H9 (cell line): ENCODE data around the gene PRELID1. TPM values are rescaled to one million over a fixed set of nuclear protein-coding genes. Genes with fewer than 3 reads are reported as not detected.
A peak's percentile ranks its signal among the peaks of the same experiment; 100 is the strongest.

Experiments
- DNase-seq: peaks from one replicate; pipeline ENCODE4 v3.0.0-alpha.2; 2017
- H2AFZ ChIP-seq: one replicate; pipeline ENCODE4 v1.6.1; 2013; ENCODE audit warnings: mild to moderate bottlenecking, low read length, control low read depth, moderate library complexity
- H2AK5ac ChIP-seq: 2 replicates; pipeline ENCODE4 v1.6.1; 2013; ENCODE audit warnings: low read length, control low read depth, mixed read lengths; ENCODE audit not compliant: insufficient read length
- H2BK120ac ChIP-seq: one replicate; pipeline ENCODE4 v1.6.1; 2013; ENCODE audit warnings: low read depth, mild to moderate bottlenecking, low read length, control low read depth, inconsistent platforms; ENCODE audit not compliant: poor library complexity, severe bottlenecking
- H2BK12ac ChIP-seq: 2 replicates; pipeline ENCODE4 v1.6.1; 2013; ENCODE audit warnings: low read length, control low read depth, mixed read lengths, low read depth; ENCODE audit not compliant: insufficient read length
- H2BK15ac ChIP-seq: 2 replicates; pipeline ENCODE4 v1.6.1; 2013; ENCODE audit warnings: low read depth, low read length, control low read depth
- H2BK20ac ChIP-seq: one replicate; pipeline ENCODE4 v1.6.1; 2013; ENCODE audit warnings: low read depth, mild to moderate bottlenecking, low read length, control low read depth, inconsistent platforms; ENCODE audit not compliant: poor library complexity, severe bottlenecking
- H2BK5ac ChIP-seq: 2 replicates; pipeline ENCODE4 v1.6.1; 2013; ENCODE audit warnings: low read length, control low read depth, mixed read lengths; ENCODE audit not compliant: insufficient read length
- H3K14ac ChIP-seq: 2 replicates; pipeline ENCODE4 v1.6.1; 2013; ENCODE audit warnings: low read length, control low read depth; ENCODE audit not compliant: insufficient read depth
- H3K18ac ChIP-seq: 2 replicates; pipeline ENCODE4 v1.6.1; 2013; ENCODE audit warnings: low read depth, mild to moderate bottlenecking, mixed read lengths, low read length, control low read depth; ENCODE audit not compliant: insufficient read length
- H3K23ac ChIP-seq: 2 replicates; pipeline ENCODE4 v1.6.1; 2013; ENCODE audit warnings: low read length, control low read depth, mixed read lengths, low read depth; ENCODE audit not compliant: insufficient read length
- H3K23me2 ChIP-seq: 2 replicates; pipeline ENCODE4 v1.6.1; 2013; ENCODE audit warnings: low read depth, mild to moderate bottlenecking, mixed read lengths, low read length, control low read depth; ENCODE audit not compliant: insufficient read length, poor library complexity, severe bottlenecking
- H3K27ac ChIP-seq: 2 replicates; pipeline ENCODE4 v1.5.1; 2013; ENCODE audit warnings: low read length, control low read depth, mixed read lengths, low read depth; ENCODE audit not compliant: insufficient read length
- H3K27me3 ChIP-seq: 2 replicates; pipeline ENCODE4 v1.6.1; 2013; ENCODE audit warnings: low read length, control low read depth, inconsistent platforms; ENCODE audit not compliant: insufficient read depth
- H3K4ac ChIP-seq: 2 replicates; pipeline ENCODE4 v1.6.1; 2013; ENCODE audit warnings: low read depth, mild to moderate bottlenecking, control low read depth, inconsistent platforms, low read length, moderate library complexity
- H3K4me1 ChIP-seq: 2 replicates; pipeline ENCODE4 v1.6.1; 2013; ENCODE audit warnings: low read length, control low read depth, inconsistent platforms; ENCODE audit not compliant: insufficient read depth
- H3K4me2 ChIP-seq: 2 replicates; pipeline ENCODE4 v1.6.1; 2013; ENCODE audit warnings: low read length, control low read depth, mixed read lengths; ENCODE audit not compliant: insufficient read length, insufficient read depth
- H3K56ac ChIP-seq: 2 replicates; pipeline ENCODE4 v1.6.1; 2013; ENCODE audit warnings: low read depth, mild to moderate bottlenecking, mixed read lengths, low read length, control low read depth; ENCODE audit not compliant: insufficient read length
- H3K79me1 ChIP-seq: 2 replicates; pipeline ENCODE4 v1.6.1; 2013; ENCODE audit warnings: low read depth, mild to moderate bottlenecking, moderate library complexity, low read length, control low read depth, inconsistent platforms; ENCODE audit not compliant: insufficient read depth, poor library complexity, severe bottlenecking
- H3K79me2 ChIP-seq: 2 replicates; pipeline ENCODE4 v1.6.1; 2013; ENCODE audit warnings: low read length, control low read depth, inconsistent platforms; ENCODE audit not compliant: insufficient read depth
- H3K9ac ChIP-seq: 2 replicates; pipeline ENCODE4 v1.6.1; 2013; ENCODE audit warnings: low read length, control low read depth, mixed read lengths; ENCODE audit not compliant: insufficient read length; ENCODE audit errors: extremely low read depth
- H3K9me3 ChIP-seq: one replicate; pipeline ENCODE4 v1.6.1; 2013; ENCODE audit warnings: low read depth, low read length, inconsistent platforms; ENCODE audit not compliant: control insufficient read depth
- H3T11ph ChIP-seq: one replicate; pipeline ENCODE4 v1.6.1; 2013; ENCODE audit warnings: mild to moderate bottlenecking, low read length, control low read depth, inconsistent platforms
- H4K20me1 ChIP-seq: one replicate; pipeline ENCODE4 v1.6.1; 2013; ENCODE audit not compliant: control insufficient read depth, insufficient read length, insufficient read depth
- H4K5ac ChIP-seq: 2 replicates; pipeline ENCODE4 v1.6.1; 2013; ENCODE audit warnings: low read depth, mild to moderate bottlenecking, mixed read lengths, low read length, control low read depth; ENCODE audit not compliant: insufficient read length
- H4K8ac ChIP-seq: replicated peaks from 2 replicates; pipeline ENCODE4 v1.6.1; 2013; ENCODE audit warnings: low read length, control low read depth, mixed read lengths, low read depth; ENCODE audit not compliant: insufficient read length
- H4K91ac ChIP-seq: 2 replicates; pipeline ENCODE4 v1.6.1; 2013; ENCODE audit warnings: low read depth, mild to moderate bottlenecking, moderate library complexity, mixed read lengths, low read length, control low read depth; ENCODE audit not compliant: insufficient read length
- H3K27ac Mint-ChIP-seq, 3 experiments: 2 replicates in 2 of 3; 3 replicates in 1 of 3; pipeline ENCODE4 v1.8.0; 2020 to 2021; ENCODE audit warnings: mixed read lengths in 3 of 3, mild to moderate bottlenecking in 1 of 3, moderate library complexity in 1 of 3
- H3K27me3 Mint-ChIP-seq: 2 replicates; pipeline ENCODE4 v1.8.0; 2021; ENCODE audit warnings: low read depth, mild to moderate bottlenecking, moderate library complexity, mixed read lengths
- H3K36me3 Mint-ChIP-seq, 3 experiments: 2 replicates in 2 of 3; 3 replicates in 1 of 3; pipeline ENCODE4 v1.8.0; 2020 to 2021; ENCODE audit warnings: low read depth in 3 of 3, mixed read lengths in 3 of 3; ENCODE audit not compliant: insufficient read depth in 1 of 3
- H3K4me1 Mint-ChIP-seq, 2 experiments: 2 replicates each; pipeline ENCODE4 v1.8.0; 2020; ENCODE audit warnings: mixed read lengths in 2 of 2
- H3K4me3 Mint-ChIP-seq, 2 experiments: 2 replicates in 1 of 2; 3 replicates in 1 of 2; pipeline ENCODE4 v1.8.0; 2020 to 2021; ENCODE audit warnings: mild to moderate bottlenecking in 2 of 2, mixed read lengths in 2 of 2, moderate library complexity in 1 of 2
- H3K9me3 Mint-ChIP-seq, 2 experiments: 2 replicates in 1 of 2; 3 replicates in 1 of 2; pipeline ENCODE4 v1.8.0; 2020; ENCODE audit warnings: mild to moderate bottlenecking in 2 of 2, mixed read lengths in 2 of 2, moderate library complexity in 1 of 2
- CTCF ChIP-seq: fragments of 200-600 bp; sonication (generic); conservative IDR thresholded peaks from 3 replicates; pipeline ENCODE4 v1.8.0; 2021; ENCODE audit warnings: antibody characterized with exemption, mild to moderate bottlenecking
- WGBS: extraction: QIAGEN DNeasy Blood & Tissue Kit; methylation state at CpG from one replicate; pipeline ENCODE4 v1.1.7; 2013; ENCODE audit warnings: missing lambda C conversion rate, low lambda C conversion rate, mixed read lengths; ENCODE audit not compliant: insufficient read length; ENCODE audit errors: extremely low coverage; 5-methylcytosine and 5-hydroxymethylcytosine counted together
- total RNA-seq: library from RNA; stranded (reverse); gene quantifications from 2 replicates; pipeline ENCODE4 v1.2.1, GENCODE V29; 2021

PRELID1 gene
- total RNA-seq, 1 experiment from 2014 or later = 213 TPM

DNA sequence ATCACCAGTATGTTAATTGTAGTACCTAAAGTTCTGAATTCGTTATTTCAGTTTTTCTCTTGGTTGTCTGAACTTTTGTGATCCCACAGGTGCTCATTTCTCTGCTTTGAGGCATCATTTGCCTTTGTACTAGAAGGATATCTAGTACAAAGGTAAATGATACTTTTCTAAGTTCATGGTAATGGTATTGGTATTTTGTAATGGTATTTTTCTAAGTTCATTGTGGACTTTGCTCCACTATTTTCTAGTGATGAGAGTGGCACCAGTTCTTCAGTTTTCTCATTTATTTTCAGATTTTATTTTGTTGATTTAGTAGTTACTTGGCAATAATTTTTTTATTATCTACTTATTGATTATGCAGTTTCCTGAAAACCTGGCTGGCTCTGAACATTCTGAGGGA is 42.1 kb upstream of the PRELID1 start:
- Mint-ChIP-seq H3K27ac (peak overlapping the region in 1 of 3 experiments; percentile 33; a peak in 1 of 7 replicates), H3K9me3 (no peaks in the 10 kb centered on the region), H3K27me3 (no peaks in the 10 kb centered on the region), H3K4me1 (no peaks in the 10 kb centered on the region), H3K36me3 (peaks cover 45 to 96% (median 85%) of the 10 kb centered on the region in 3 experiments; a peak in 6 of 7 replicates), H3K4me3 (no peak overlapping the region)
- H2BK120ac ChIP-seq = no peak overlapping the region
- no peak overlapping the region for H3K23ac ChIP-seq
- no peaks in the 10 kb centered on the region for H3K27me3 ChIP-seq
- WGBS = no CpG with 5 or more reads among the region's 1 CpG
- H3K4ac ChIP-seq = no peak overlapping the region
- no peak overlapping the region for H2BK20ac ChIP-seq
- TF ChIP-seq CTCF = no peak
- no peak overlapping the region for H3K14ac ChIP-seq
- H3K4me1 ChIP-seq = no peaks in the 10 kb centered on the region
- no peak for DNase-seq
- no peaks in the 10 kb centered on the region for H3K79me2 ChIP-seq
- H3K4me2 ChIP-seq = no peak overlapping the region
- H4K91ac ChIP-seq = no peak overlapping the region
- H3K23me2 ChIP-seq = no peaks in the 10 kb centered on the region
- no peak overlapping the region for H3K18ac ChIP-seq
- H2AK5ac ChIP-seq = no peak overlapping the region
- no peak overlapping the region for H4K5ac ChIP-seq
- no peaks in the 10 kb centered on the region for H3K9me3 ChIP-seq
- no peak overlapping the region for H4K8ac ChIP-seq
- no peak overlapping the region for H2BK5ac ChIP-seq
- no peak overlapping the region for H3K27ac ChIP-seq
- H2AFZ ChIP-seq = no peak overlapping the region
- H3T11ph ChIP-seq = no peak overlapping the region
- no peaks in the 10 kb centered on the region for H4K20me1 ChIP-seq
- H2BK15ac ChIP-seq = no peak overlapping the region
- H3K79me1 ChIP-seq = no peaks in the 10 kb centered on the region
- no peak overlapping the region for H2BK12ac ChIP-seq
- no peak overlapping the region for H3K56ac ChIP-seq
- H3K9ac ChIP-seq = no peak overlapping the region
